RWPE1 (cell line): Measurements from ENCODE around the gene PRSS53.

Experiments used
- CTCF ChIA-PET: fragments of 350-600 bp; sonication (Branson Sonifier 250); formaldehyde crosslinking; extraction: SDS; loops from one replicate; lab custom pipeline; 2021; lab: Yijun Ruan, JAX
- POLR2A ChIA-PET: fragments of 400-600 bp; formaldehyde crosslinking; extraction: SDS; loops from one replicate; lab custom pipeline; 2020; ENCODE audit warnings: antibody characterized with exemption; ENCODE audit not compliant: low non-redundant PET; lab: Yijun Ruan, JAX
- DNase-seq: peaks from one replicate; pipeline ENCODE4 v3.0.0; 2012; ENCODE audit warnings: low spot score
- H3K27ac ChIP-seq: fragments of 450-650 bp; 2 replicates; pipeline ENCODE4 v1.5.1; 2017
- TF ChIP-seq, protein P1 (sequence below): fragments of 450-650 bp; conservative IDR thresholded peaks from 2 replicates; pipeline ENCODE4 v1.5.1; 2017; ENCODE audit warnings: low read depth, mild to moderate bottlenecking

The PRSS53 gene

GRCh38 chr16:31134091-31134571 lies 45.4 kb upstream of the PRSS53 start:
- H3K27ac ChIP-seq: peak overlapping the region; percentile 98
- TF ChIP-seq, protein P1, sequence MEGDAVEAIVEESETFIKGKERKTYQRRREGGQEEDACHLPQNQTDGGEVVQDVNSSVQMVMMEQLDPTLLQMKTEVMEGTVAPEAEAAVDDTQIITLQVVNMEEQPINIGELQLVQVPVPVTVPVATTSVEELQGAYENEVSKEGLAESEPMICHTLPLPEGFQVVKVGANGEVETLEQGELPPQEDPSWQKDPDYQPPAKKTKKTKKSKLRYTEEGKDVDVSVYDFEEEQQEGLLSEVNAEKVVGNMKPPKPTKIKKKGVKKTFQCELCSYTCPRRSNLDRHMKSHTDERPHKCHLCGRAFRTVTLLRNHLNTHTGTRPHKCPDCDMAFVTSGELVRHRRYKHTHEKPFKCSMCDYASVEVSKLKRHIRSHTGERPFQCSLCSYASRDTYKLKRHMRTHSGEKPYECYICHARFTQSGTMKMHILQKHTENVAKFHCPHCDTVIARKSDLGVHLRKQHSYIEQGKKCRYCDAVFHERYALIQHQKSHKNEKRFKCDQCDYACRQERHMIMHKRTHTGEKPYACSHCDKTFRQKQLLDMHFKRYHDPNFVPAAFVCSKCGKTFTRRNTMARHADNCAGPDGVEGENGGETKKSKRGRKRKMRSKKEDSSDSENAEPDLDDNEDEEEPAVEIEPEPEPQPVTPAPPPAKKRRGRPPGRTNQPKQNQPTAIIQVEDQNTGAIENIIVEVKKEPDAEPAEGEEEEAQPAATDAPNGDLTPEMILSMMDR: no peak
- DNase-seq: peak; percentile 52
- ChIA-PET CTCF (interaction anchor here (1.1 to 2.2 kb wide), 2 partner anchors 8 to 13 kb away, joined by 4 to 11 read pairs; no protein-coding TSS in a partner anchor), POLR2A (no interaction called here)

- no peak for DNase-seq
- POLR2A ChIA-PET: interaction anchor here (0.6 to 1.4 kb wide), 2 partner anchors 15 to 282 kb away, joined by 3 read pairs; partner anchors contain the start of gene KAT8
Measured at GRCh38 chr16:31133046-31133501, 44.3 kb upstream of the PRSS53 start.

DNA sequence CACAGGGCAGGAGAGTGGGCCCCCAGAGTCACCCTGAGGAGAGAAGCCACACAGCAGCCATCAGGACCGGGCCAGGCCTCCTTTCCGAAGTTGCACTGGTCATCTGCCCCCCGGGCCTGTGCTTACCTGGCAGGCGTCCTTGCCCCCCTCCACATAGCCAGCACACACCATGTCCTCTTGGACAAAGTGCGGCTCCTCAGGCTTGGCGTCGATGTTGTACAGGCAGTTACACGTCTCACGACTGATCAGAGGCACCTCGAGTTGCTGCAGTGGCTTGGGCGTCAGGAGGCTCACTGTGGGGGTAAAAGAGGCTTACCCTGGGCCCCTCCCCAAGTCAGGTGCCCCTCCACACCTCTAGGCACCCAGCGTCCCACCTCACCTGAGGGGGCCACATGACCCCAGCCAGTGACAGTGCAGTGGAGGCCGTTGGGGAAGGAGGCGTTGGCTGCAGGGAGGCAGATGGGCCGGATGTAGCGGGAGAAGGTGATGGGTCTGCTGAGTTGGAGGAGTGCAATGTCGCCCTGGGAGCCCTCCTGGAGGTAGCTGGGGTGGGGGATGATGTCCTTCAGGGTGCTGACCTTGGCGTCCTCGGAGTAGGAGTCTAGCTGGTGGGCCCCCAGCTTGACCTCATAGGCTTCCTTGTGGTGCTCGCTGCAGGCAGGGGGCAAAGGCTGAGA lies 43.7 kb upstream of the PRSS53 start:
- ChIA-PET POLR2A (interaction anchor here (1.4 kb wide), 1 partner anchor 15 kb away, joined by 3 read pairs; the partner anchor contains the start of gene KAT8), CTCF (interaction anchor here (0.6 to 2.2 kb wide), 3 partner anchors 10 to 38 kb away, joined by 4 to 11 read pairs (median 4); no protein-coding TSS in a partner anchor)
- H3K27ac ChIP-seq: peak overlapping the region; percentile 98
- DNase-seq: no peak
- TF ChIP-seq, protein P1: no peak

More at GRCh38 chr16:31133046-31133501, 44.3 kb upstream of the PRSS53 start:
- TF ChIP-seq, protein P1: no peak
- H3K27ac ChIP-seq: peak overlapping the region; percentile 98
- CTCF ChIA-PET: interaction anchor here (0.6 to 2.2 kb wide), 2 partner anchors 9 to 39 kb away, joined by 4 to 11 read pairs; no protein-coding TSS in a partner anchor

DNA sequence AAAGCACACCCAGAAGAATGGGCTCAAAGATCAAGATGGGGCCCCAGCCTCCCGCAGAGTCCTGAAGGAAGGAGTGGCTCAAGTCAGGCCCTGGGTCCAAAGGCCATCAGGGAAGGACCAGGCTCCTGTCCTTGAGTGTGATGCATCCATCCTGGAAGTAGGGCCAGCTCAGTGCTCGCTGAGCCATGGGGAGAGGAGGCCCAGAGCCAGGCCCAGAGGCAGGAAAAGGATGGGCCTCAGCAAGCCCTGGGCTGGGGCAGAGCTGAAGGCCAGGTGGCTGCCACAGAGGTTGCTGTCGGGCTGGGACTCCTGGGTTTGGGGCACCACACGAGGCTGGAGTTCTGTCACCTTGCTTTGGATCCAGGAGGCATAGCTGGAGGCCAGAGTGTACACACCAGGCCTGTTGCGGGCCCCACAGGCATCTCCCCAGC lies 43.1 kb upstream of the PRSS53 start:
- ChIA-PET CTCF (interaction anchor here (0.9 kb wide), 1 partner anchor 11 kb away, joined by 4 read pairs; no protein-coding TSS in a partner anchor), POLR2A (interaction anchor here (1.7 to 2.2 kb wide), 2 partner anchors 10 to 14 kb away, joined by 8 to 15 read pairs; partner anchors contain the start of gene KAT8)
- no peak for DNase-seq
- TF ChIP-seq, protein P1: no peak
- peak overlapping the region; percentile 98 for H3K27ac ChIP-seq

GRCh38 chr16:31131416-31131815 lies 42.7 kb upstream of the PRSS53 start:
- H3K27ac ChIP-seq: peak overlapping the region; percentile 98
- ChIA-PET POLR2A (interaction anchor here (0.6 to 2.2 kb wide), 3 partner anchors 11 to 14 kb away, joined by 5 to 15 read pairs (median 8); partner anchors contain the start of gene KAT8), CTCF (interaction anchor here (0.9 kb wide), 1 partner anchor 11 kb away, joined by 4 read pairs; no protein-coding TSS in a partner anchor)
- TF ChIP-seq, protein P1: no peak
- DNase-seq: no peak

GRCh38 chr16:31130899-31131298 lies 42.2 kb upstream of the PRSS53 start:
- ChIA-PET POLR2A (interaction anchor here (0.6 to 2.2 kb wide), 4 partner anchors 11 to 155 kb away, joined by 4 to 15 read pairs (median 6); partner anchors contain the start of gene KAT8), CTCF (no interaction called here)
- H3K27ac ChIP-seq: peak overlapping the region; percentile 98
- TF ChIP-seq, protein P1: no peak
- DNase-seq: peak; percentile 85
